ENCODE results near the gene AKR1B15.
"Not testable (repeated sequence)": the region's sequence is repeated elsewhere in the genome, so short reads cannot be mapped to it uniquely, and the experiment has no call there.

The AKR1B15 gene

GRCh38 chr7:134514663-134515062, 34.2 kb upstream of the AKR1B15 start:
- DNase-seq = peak; percentile 31
- Mint-ChIP-seq H3K27ac (no peak overlapping the region), H3K4me1 (peaks cover 6% of the 10 kb centered on the region), H3K9me3 (no peaks in the 10 kb centered on the region), H3K4me3 (no peak overlapping the region), H3K27me3 (ENCODE audit: low read depth, poor library complexity) (peaks cover 21% of the 10 kb centered on the region), H3K36me3 (ENCODE audit: low read depth) (no peaks in the 10 kb centered on the region)
- peak; percentile 73 for TF ChIP-seq CTCF (IDR thresholded peaks at IDR 0.05)

GRCh38 chr7:134515569-134516468, 33.1 kb upstream of the AKR1B15 start:
- no peak overlapping the region for H3K4me3 Mint-ChIP-seq
- no peak for DNase-seq
- no peak for TF ChIP-seq CTCF (IDR thresholded peaks at IDR 0.05)

GRCh38 chr7:134520130-134520529, 28.8 kb upstream of the AKR1B15 start:
- no peaks in the 10 kb centered on the region for H3K9me3 Mint-ChIP-seq
- no peak overlapping the region for H3K27ac Mint-ChIP-seq
- no peaks in the 10 kb centered on the region for H3K36me3 Mint-ChIP-seq (ENCODE audit: low read depth)
- no peak overlapping the region for H3K4me3 Mint-ChIP-seq
- no peak for DNase-seq
- H3K4me1 Mint-ChIP-seq = peaks cover 10% of the 10 kb centered on the region
- no peak for TF ChIP-seq CTCF (IDR thresholded peaks at IDR 0.05)
- H3K27me3 Mint-ChIP-seq (ENCODE audit: low read depth, poor library complexity) = peaks cover 5% of the 10 kb centered on the region

More at GRCh38 chr7:134515569-134516468, 33.1 kb upstream of the AKR1B15 start:
- H3K27me3 Mint-ChIP-seq (ENCODE audit: low read depth, poor library complexity) = peaks cover 21% of the 10 kb centered on the region
- no peaks in the 10 kb centered on the region for H3K9me3 Mint-ChIP-seq
- H3K36me3 Mint-ChIP-seq (ENCODE audit: low read depth) = no peaks in the 10 kb centered on the region
- no peak overlapping the region for H3K27ac Mint-ChIP-seq
- peaks cover 6% of the 10 kb centered on the region for H3K4me1 Mint-ChIP-seq

- no peak for DNase-seq
- H3K9me3 Mint-ChIP-seq = no peaks in the 10 kb centered on the region
- H3K4me1 Mint-ChIP-seq = peaks cover 15% of the 10 kb centered on the region
- no peak for TF ChIP-seq CTCF (IDR thresholded peaks at IDR 0.05)
- no peaks in the 10 kb centered on the region for H3K36me3 Mint-ChIP-seq (ENCODE audit: low read depth)
- no peak overlapping the region for H3K4me3 Mint-ChIP-seq
- no peak overlapping the region for H3K27ac Mint-ChIP-seq
- no peaks in the 10 kb centered on the region for H3K27me3 Mint-ChIP-seq (ENCODE audit: low read depth, poor library complexity)
Observed at GRCh38 chr7:134522601-134523000, 26.3 kb upstream of the AKR1B15 start.

- H3K4me1 Mint-ChIP-seq = peaks cover 34% of the 10 kb centered on the region
- H3K36me3 Mint-ChIP-seq (ENCODE audit: low read depth); H3K9me3 Mint-ChIP-seq; H3K4me3 Mint-ChIP-seq; H3K27me3 Mint-ChIP-seq (ENCODE audit: low read depth, poor library complexity); H3K27ac Mint-ChIP-seq; DNase-seq: not testable (repeated sequence)
Observed at GRCh38 chr7:134525449-134525848, 23.5 kb upstream of the AKR1B15 start.

GRCh38 chr7:134526552-134527248, 22.2 kb upstream of the AKR1B15 start:
- H3K27me3 Mint-ChIP-seq (ENCODE audit: low read depth, poor library complexity); H3K4me3 Mint-ChIP-seq; H3K9me3 Mint-ChIP-seq; DNase-seq; H3K36me3 Mint-ChIP-seq (ENCODE audit: low read depth); H3K27ac Mint-ChIP-seq: not testable (repeated sequence)
- H3K4me1 Mint-ChIP-seq = peaks cover 34% of the 10 kb centered on the region
